Activated effector memory CD4-positive, alpha-beta T cell treated with Interleukin-2 at 50 U/mL for 16 hours (primary cell): ENCODE data around the gene KRT5.
"Not testable (repeated sequence)": the region's sequence is repeated elsewhere in the genome, so short reads cannot be mapped to it uniquely, and the experiment has no call there.

Experiments
- DNase-seq: peaks from one replicate; pipeline ENCODE4 v3.0.0-alpha.2; 2020

The KRT5 gene

GRCh38 chr12:52493172-52493571, 27.0 kb downstream of the KRT5 start, which contains the start of gene KRT6A:
Gene KRT6A, minus strand, starts transcription at chr12:52493257. Its CDS starts 69 bp downstream, at chr12:52493188.
- DNase-seq = no peak

DNA sequence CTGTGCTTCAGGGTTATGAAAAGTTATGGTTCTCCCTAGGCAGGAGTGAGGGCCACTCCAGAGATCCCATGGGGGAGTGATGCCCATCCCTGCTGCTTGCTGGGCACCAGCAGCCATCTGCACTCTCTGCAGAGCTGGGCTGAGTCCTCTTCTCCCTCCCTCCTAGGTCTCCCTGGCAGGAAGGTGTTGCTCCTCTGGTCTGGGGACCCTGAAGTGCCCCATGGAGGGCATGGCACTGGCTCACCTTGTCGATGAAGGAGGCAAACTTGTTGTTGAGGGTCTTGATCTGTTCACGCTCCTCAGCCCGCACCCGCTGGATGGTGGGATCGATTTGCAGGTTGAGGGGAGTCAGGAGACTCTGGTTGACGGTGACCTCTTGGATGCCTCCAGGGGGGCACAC, 27.8 kb downstream of the KRT5 start:
- DNase-seq = not testable (repeated sequence)

GRCh38 chr12:52491495-52491894, 28.7 kb downstream of the KRT5 start:
- not testable (repeated sequence) for DNase-seq

GRCh38 chr12:52488736-52489135, 31.5 kb downstream of the KRT5 start:
- DNase-seq = no peak

DNA sequence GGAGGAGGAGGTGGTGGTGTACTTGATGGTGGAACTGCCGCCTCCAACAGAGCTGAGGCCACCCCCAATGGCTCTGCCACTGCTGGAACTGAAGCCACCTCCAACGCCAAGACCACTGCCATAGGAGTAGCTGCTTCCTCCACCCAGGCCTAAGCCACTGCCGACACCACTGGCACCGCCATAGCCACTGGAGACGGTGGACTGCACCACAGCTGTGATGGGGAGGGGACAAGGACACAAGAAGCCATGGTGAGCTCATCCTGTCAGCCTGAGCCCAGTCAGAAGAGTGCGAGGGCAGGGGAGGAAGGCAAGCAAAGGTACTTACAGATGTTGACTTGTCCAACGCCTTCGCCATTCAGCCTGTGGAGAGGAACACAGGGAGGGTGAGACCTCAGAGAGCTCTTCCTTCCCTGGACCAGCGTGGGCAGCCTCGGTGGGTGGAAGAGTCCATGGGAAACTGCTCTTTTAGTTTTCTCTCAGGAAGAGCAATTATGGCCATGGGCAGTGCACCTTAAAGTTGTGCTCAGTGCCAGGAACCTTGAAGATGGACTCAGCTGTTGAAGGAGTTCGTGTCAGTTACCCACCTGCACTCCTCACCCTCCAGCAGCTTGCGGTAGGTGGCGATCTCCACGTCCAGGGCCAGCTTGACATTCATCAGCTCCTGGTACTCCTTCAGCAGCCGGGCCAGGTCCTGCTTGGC, 32.3 kb downstream of the KRT5 start:
- DNase-seq = not testable (repeated sequence)

GRCh38 chr12:52487211-52487610, 33.0 kb downstream of the KRT5 start:
- DNase-seq = no peak

DNA sequence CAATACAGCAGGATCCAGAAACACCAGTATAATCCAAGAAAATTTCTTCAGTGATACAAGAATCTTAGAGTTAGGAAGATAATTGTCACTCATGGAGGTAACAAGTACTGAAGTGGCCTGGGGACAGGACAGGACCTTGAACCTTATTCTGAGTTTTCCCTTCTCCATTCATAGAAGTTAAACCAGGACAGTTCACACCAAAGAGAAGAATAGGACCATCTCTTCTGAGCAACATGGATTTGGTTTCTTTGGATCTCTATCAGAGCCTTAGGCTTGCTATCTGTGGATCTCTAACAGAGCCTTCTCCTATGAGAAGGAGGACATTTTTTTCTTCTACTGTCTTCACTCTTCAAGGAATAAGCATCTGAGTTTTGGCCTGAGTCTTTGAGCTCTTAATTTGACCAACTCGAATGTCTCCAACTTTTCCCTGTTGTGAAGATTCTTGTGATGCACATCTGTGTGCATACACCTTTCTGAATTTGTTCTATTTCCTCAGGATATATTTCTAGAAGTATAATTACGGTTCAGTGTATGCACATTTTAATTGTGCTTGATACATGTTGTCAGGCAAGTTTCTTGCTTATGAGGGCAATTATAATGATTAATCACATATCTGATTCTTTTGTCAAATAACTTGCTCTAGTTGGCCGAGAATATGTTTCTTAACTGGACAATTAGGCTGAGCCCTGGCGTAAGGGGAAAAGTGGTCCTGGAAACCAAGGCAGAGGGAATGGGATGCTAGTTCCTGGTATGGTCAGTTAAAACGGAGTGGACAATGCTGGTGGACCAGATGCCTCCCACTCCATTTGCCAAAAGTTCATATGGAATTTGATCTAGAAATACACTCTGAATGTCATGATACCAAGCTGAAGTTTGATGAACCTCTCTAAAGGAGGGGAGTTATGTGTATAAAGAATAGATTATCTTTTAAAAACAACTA, 33.8 kb downstream of the KRT5 start:
- no peak for DNase-seq

GRCh38 chr12:52480073-52480472, 40.1 kb downstream of the KRT5 start:
- no peak for DNase-seq

- DNase-seq = no peak
Measured at GRCh38 chr12:52477651-52478050, 42.5 kb downstream of the KRT5 start.

- DNase-seq = no peak
Measured at GRCh38 chr12:52474212-52474611, 46.0 kb downstream of the KRT5 start.

- DNase-seq = no peak
Measured at GRCh38 chr12:52473768-52474167, 46.4 kb downstream of the KRT5 start, which contains the start of gene KRT6C. Gene KRT6C, minus strand, starts transcription at chr12:52473805. Its CDS starts 68 bp downstream, at chr12:52473737.

DNA sequence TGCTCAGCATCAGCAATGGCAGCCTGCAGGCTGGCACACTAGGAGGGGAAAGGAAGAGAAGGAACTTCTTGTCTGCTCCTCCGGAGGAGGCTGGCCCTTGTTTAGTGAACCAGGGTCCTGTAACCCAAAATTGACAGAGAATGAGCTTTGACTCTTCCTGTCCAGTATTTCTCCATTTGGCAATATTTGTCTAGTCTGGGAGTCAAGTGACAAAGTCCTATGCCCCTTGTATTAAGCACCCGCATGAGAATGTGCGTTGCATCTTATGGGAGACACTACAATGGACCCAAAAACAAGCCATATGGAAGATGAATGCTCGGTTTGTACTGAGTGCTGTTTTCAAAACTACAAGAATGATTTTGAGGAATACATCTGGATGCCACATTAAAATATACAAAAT, 50.3 kb downstream of the KRT5 start:
- DNase-seq = no peak

DNA sequence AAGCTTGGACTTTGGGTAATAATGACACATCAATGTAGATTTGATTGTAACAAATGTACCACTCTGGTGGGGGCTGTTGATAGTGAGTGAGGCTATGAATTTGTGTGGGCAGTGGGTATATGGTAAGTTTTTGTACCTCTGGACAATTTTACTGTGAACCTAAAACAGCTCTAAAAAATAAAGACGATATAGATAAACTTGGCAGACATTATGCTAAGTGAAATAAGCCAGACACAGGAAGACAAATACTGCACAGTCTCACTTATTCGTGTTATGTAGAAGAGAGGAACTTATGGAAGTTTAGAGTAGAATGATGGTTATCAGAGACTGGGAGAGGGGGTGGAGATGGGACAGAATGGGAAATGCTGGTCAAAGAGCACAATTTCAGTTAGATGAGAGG, 55.3 kb downstream of the KRT5 start:
- no peak for DNase-seq
